Bronchial epithelial cell (primary cell): ENCODE results near the gene SPOCD1. TPM values are rescaled to one million over a fixed set of nuclear protein-coding genes. Genes with fewer than 3 reads are reported as not detected.

ENCODE experiments used
- DNase-seq: peaks from one replicate; pipeline ENCODE4 v3.0.0-alpha.2; 2010; ENCODE audit warnings: low read depth
- FAIRE-seq: peaks from 2 replicates; lab custom pipeline; 2011; peaks lifted over from hg19 to GRCh38; lab: Jason Lieb, UNC
- H3K27me3 ChIP-seq: 2 replicates; pipeline ENCODE4 v1.5.1; 2011; ENCODE audit warnings: low read length; ENCODE audit not compliant: control insufficient read depth, insufficient read depth
- H3K36me3 ChIP-seq: 2 replicates; pipeline ENCODE4 v1.5.1; 2011; ENCODE audit warnings: low read length; ENCODE audit not compliant: control insufficient read depth, insufficient read depth
- H3K4me3 ChIP-seq: 2 replicates; pipeline ENCODE4 v1.5.1; 2011; ENCODE audit warnings: mild to moderate bottlenecking, low read depth, low read length, control low read depth
- total RNA-seq: library from RNA; depleted of rRNA; stranded (reverse); fragments of >200 nt; gene quantifications from 2 replicates; pipeline ENCODE4 v1.2.1, GENCODE V29; 2014
- TF ChIP-seq, protein P1 (sequence below): IDR thresholded peaks from 2 replicates; pipeline ENCODE4 v1.5.1; 2011; ENCODE audit warnings: mild to moderate bottlenecking, moderate library complexity, low read length, control low read depth, inconsistent platforms; ENCODE audit not compliant: insufficient read depth, severe bottlenecking

The SPOCD1 gene
- total RNA-seq, 1 donor from 2014 or later: 1.1 TPM

DNA sequence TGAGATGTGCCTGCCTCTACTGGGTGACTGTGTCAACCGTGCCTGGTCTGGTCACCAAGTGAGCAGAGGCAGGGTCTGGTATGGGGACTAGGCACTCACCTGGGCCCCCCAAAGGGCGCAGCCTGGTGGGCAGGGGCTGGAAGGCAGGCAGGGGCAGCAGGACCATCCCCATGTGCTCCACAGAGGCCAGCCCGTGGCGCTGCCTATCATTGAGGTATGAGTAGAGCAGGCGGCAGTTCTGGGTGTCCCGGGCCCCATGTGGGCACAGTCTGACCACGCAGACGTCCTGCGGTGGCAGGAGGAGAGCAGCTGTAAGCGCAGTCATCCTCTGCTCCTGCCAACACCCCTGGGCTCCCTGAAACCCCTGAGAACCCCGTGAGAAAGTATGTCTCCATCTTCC lies 23.7 kb downstream of the SPOCD1 start:
- FAIRE-seq (no peak), DNase-seq (no peak)
- no peaks in the 10 kb centered on the region for H3K36me3 ChIP-seq
- no peaks in the 10 kb centered on the region for H3K27me3 ChIP-seq
- TF ChIP-seq, protein P1, sequence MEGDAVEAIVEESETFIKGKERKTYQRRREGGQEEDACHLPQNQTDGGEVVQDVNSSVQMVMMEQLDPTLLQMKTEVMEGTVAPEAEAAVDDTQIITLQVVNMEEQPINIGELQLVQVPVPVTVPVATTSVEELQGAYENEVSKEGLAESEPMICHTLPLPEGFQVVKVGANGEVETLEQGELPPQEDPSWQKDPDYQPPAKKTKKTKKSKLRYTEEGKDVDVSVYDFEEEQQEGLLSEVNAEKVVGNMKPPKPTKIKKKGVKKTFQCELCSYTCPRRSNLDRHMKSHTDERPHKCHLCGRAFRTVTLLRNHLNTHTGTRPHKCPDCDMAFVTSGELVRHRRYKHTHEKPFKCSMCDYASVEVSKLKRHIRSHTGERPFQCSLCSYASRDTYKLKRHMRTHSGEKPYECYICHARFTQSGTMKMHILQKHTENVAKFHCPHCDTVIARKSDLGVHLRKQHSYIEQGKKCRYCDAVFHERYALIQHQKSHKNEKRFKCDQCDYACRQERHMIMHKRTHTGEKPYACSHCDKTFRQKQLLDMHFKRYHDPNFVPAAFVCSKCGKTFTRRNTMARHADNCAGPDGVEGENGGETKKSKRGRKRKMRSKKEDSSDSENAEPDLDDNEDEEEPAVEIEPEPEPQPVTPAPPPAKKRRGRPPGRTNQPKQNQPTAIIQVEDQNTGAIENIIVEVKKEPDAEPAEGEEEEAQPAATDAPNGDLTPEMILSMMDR: no peak
- H3K4me3 ChIP-seq: no peak overlapping the region

DNA sequence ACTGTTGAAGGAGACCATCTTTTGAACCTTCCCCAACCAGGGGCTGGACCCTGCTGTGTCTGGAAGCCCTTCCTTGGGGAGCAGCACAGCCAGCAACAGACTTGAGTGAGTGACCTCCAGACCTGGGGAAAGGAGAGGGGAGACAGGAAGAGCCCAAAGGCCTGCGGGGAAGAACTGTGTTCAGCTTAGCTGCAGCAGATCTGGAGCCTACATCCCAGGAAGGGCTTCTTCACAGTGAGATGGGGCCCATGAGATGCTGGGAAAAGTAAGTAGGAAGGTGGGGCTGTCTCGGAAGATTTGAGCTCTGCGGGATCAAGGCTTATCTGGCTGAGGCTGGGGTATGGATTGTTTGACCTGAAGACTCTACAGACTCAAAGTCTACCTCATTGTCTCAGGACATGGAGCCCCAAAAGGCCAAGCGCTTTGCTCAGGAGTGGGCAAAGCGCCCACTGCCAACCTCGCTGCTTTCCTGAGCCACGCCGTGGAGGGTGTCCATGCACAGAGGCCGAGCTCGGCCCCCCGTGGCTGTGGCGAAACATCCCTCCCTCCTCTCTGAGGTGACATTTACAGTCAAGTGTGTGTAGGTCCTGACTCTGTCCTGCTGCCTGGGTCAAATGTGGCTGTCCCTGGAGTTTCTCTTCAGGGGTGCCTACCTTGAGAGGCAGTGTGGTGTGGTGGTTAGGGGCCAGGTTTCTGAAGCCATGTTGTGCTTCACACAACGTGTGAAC lies 24.5 kb downstream of the SPOCD1 start:
- no peak overlapping the region for H3K4me3 ChIP-seq
- H3K36me3 ChIP-seq: no peaks in the 10 kb centered on the region
- DNase-seq (no peak), FAIRE-seq (no peak)
- TF ChIP-seq, protein P1: no peak
- H3K27me3 ChIP-seq: no peaks in the 10 kb centered on the region

DNA sequence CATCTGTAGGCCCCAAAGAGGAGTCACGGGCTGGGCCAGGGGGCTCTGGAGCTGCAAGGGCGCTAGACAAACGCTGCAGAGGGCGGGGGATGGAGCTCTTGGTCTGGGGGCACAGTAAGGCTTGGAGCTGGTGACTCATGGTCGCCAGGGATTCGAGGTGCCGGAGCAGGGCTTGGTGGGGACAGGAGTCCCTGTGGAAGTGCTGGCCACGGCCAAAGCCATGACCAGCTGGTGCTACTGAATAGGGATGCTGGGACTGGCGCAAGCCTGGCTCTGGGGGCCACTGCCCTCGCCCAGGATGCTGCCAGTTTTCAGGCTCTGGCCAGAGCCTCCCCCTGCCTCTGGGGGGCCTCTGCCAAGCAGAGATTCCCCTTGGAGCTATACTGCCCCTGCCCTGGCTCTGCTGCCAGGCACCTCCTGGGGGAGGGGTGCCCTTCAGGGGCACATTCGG lies 25.2 kb downstream of the SPOCD1 start:
- Histone ChIP-seq H3K27me3 (no peaks in the 10 kb centered on the region), H3K4me3 (no peak overlapping the region), H3K36me3 (no peaks in the 10 kb centered on the region)
- TF ChIP-seq, protein P1: no peak
- DNase-seq (no peak), FAIRE-seq (no peak)

DNA sequence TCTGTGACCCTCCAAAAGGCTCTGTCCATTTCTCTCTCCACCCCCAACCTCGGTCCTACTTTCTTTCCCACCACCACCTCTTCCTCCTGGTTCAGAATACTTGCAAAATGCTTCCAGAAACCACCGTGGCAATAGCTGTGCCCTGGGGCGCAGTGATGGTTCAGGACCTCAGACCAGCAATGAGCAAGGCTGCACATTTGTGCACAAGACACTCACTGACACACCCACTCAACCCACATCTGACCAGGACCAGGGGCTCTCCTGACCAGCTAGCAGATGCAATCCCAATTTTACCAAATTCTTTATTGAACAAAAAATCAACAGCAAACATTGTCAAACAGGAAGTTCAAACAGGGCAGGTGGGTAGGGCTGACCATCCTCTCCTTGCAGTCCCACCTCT lies 25.7 kb downstream of the SPOCD1 start:
- Histone ChIP-seq H3K36me3 (no peaks in the 10 kb centered on the region), H3K27me3 (no peaks in the 10 kb centered on the region), H3K4me3 (no peak overlapping the region)
- DNase-seq (no peak), FAIRE-seq (no peak)
- TF ChIP-seq, protein P1: no peak

DNA sequence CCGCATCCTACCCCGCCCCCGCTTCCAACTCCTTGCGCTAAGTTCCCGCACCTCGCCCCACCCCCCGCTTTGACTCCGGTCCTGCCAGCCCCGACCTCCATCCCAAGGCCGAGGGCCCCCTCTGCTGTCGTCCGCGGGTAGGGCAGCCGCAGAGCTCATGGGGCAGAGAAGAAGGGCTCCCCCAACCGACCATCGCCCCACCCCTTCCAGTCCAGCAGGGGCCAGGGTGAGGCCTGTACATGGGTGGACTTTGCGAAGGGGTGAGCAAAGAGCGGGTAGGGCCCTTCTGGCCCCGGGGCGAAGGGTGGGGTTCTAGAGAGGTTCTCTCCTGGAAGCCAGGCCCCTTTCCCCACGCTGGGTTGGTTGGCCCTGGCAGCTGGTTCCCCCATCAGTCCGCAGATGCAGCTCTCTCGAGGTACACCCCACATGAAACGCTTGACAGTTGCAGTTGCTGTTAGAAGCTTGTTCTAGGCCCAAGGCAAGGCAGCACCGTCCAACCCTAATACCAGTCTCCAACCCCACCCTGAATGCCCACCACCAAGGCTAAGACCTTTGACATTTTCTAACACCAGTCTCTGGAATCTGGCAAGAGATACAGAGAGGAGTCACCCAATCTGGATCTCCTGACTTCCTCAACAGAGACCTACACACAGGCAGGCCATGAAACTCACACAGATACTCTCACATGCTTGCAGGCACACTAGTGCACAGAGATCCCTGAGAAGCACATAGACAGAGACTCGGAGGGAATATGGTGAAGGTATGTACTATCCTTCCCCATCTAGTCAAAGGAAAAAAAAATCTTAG lies 26.4 kb downstream of the SPOCD1 start:
- no peaks in the 10 kb centered on the region for H3K36me3 ChIP-seq
- DNase-seq (peak; percentile 72), FAIRE-seq (peak; percentile 55)
- TF ChIP-seq, protein P1: peak; percentile 92
- peak overlapping the region; percentile 78 for H3K4me3 ChIP-seq
- H3K27me3 ChIP-seq: no peaks in the 10 kb centered on the region
